K562 (cell line): ENCODE data around the gene SEMA4F. TPM values are rescaled to one million over a fixed set of nuclear protein-coding genes. Genes with fewer than 3 reads are reported as not detected.

ENCODE experiments used
- FOXA1 ChIP-seq: fragments of 450-650 bp; IDR thresholded peaks from 2 replicates; pipeline ENCODE4 v1.6.1; 2016; ENCODE audit warnings: mild to moderate bottlenecking, borderline replicate concordance
- HDGF ChIP-seq: fragments of 450-650 bp; IDR thresholded peaks from 2 replicates; pipeline ENCODE4 v1.6.1; 2016
- RAD21 ChIP-seq, 2 experiments: fragments of 250-450 bp in 1 of 2; fragments of 450-650 bp in 1 of 2; sonication (Bioruptor Pico) in 1 of 2; formaldehyde crosslinking in 1 of 2; IDR thresholded peaks in 1 of 2; conservative IDR thresholded peaks in 1 of 2; 2 replicates each; pipeline versions ENCODE4 v1.4.0 to v1.8.0; 2020 to 2022; ENCODE audit warnings: mild to moderate bottlenecking in 2 of 2, moderate library complexity in 1 of 2
- STAG1 ChIP-seq: sonication (generic); formaldehyde crosslinking; IDR thresholded peaks from 2 replicates; pipeline ENCODE4 v1.5.0; 2020; ENCODE audit warnings: missing genetic modification reagents, borderline replicate concordance
- TAL1 ChIP-seq: fragments of 450-650 bp; IDR thresholded peaks from 2 replicates; pipeline ENCODE4 v1.6.1; 2016; ENCODE audit warnings: mild to moderate bottlenecking
- TCF7 ChIP-seq: sonication (generic); IDR thresholded peaks from 2 replicates; pipeline ENCODE4 v1.6.1; 2016; ENCODE audit warnings: antibody characterized with exemption, borderline replicate concordance
- U2AF2 ChIP-seq: fragments of 200-400 bp; formaldehyde crosslinking; optimal IDR thresholded peaks from 2 replicates; pipeline ENCODE3; 2017; ENCODE audit warnings: low read depth, mild to moderate bottlenecking, low read length
- ZNF609 ChIP-seq: sonication (generic); formaldehyde crosslinking; IDR thresholded peaks from 2 replicates; pipeline ENCODE4 v1.8.1; 2023; ENCODE audit warnings: missing genetic modification reagents, mild to moderate bottlenecking, borderline replicate concordance
- polyA plus RNA-seq, 8 experiments: library from polyadenylated mRNA; depleted of rRNA in 4 of 8; stranded (reverse) in 5 of 8; unstranded in 3 of 8; fragments of >200 nt; fragmentation: Nextera tagmentation in 2 of 8; fragmentation: Illumina TruSeq in 1 of 8; extraction: Ambion mirVana in 2 of 8; extraction: Trizol in 1 of 8; gene quantifications; 2 replicates each; pipeline versions ENCODE4 v1.2.1 to v1.2.3, GENCODE V29; 2011 to 2014; ENCODE audit warnings: inconsistent platforms in 1 of 8, missing spikeins in 1 of 8
- total RNA-seq, 7 experiments: library from RNA; depleted of rRNA in 6 of 7; stranded (reverse); fragments of >200 nt in 6 of 7; fragmentation: Illumina TruSeq in 2 of 7; extraction: Trizol in 2 of 7; gene quantifications; 2 replicates each; pipeline versions ENCODE4 v1.2.1 to v1.2.3, GENCODE V29; 2011 to 2021; ENCODE audit warnings: low replicate concordance in 1 of 7
- TF ChIP-seq, protein P1 (sequence below), 2 experiments: fragments of 450-650 bp; formaldehyde crosslinking in 1 of 2; IDR thresholded peaks; 2 replicates each; pipeline versions ENCODE4 v1.4.0 to v1.6.1; 2014 to 2020; ENCODE audit warnings: mild to moderate bottlenecking in 2 of 2, borderline replicate concordance in 1 of 2, low read depth in 1 of 2

The SEMA4F gene
- total and polyA plus RNA-seq, 9 of the 15 experiments (the other 6 are each of a cell fraction or from before 2014, with no cell fraction given) = 0.08 to 1.6 (median 0.33) TPM

DNA sequence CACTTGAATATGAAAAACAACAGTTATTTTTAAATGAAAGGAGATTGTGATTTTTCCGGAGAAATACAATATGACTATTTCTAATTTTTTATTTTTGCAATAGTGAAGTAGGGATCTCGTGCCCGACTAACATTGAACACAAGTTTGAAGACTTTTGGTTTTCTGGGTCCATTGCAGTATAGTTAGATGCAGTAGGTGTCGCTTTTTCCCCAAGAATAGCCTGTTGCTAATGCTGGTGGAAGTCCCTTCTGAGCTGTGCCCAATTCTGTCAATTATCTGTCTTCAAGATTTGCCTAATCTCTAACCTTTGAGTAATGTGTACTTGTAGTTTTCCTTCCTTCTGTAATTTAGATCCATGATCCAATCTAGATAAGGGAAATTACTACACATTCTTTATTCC lies 36.5 kb downstream of the SEMA4F start (continued):
- TF ChIP-seq, protein P1, sequence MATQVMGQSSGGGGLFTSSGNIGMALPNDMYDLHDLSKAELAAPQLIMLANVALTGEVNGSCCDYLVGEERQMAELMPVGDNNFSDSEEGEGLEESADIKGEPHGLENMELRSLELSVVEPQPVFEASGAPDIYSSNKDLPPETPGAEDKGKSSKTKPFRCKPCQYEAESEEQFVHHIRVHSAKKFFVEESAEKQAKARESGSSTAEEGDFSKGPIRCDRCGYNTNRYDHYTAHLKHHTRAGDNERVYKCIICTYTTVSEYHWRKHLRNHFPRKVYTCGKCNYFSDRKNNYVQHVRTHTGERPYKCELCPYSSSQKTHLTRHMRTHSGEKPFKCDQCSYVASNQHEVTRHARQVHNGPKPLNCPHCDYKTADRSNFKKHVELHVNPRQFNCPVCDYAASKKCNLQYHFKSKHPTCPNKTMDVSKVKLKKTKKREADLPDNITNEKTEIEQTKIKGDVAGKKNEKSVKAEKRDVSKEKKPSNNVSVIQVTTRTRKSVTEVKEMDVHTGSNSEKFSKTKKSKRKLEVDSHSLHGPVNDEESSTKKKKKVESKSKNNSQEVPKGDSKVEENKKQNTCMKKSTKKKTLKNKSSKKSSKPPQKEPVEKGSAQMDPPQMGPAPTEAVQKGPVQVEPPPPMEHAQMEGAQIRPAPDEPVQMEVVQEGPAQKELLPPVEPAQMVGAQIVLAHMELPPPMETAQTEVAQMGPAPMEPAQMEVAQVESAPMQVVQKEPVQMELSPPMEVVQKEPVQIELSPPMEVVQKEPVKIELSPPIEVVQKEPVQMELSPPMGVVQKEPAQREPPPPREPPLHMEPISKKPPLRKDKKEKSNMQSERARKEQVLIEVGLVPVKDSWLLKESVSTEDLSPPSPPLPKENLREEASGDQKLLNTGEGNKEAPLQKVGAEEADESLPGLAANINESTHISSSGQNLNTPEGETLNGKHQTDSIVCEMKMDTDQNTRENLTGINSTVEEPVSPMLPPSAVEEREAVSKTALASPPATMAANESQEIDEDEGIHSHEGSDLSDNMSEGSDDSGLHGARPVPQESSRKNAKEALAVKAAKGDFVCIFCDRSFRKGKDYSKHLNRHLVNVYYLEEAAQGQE (IDR thresholded peaks at IDR 0.05; ENCODE audit: borderline replicate concordance) = peak; percentile 76
- TF ChIP-seq, protein P1 (CRISPR knock-in tag; IDR thresholded peaks at IDR 0.05; ENCODE audit: low read depth) = no peak
- TF ChIP-seq U2AF2 (no peak), STAG1 (CRISPR knock-in tag) (peak; percentile 51; the same call in 1 of the 2 replicates), HDGF (no peak), TCF7 (no peak), TAL1 (no peak), FOXA1 (no peak), ZNF609 (CRISPR knock-in tag) (no peak), RAD21 (CRISPR knock-in tag; conservative IDR thresholded peaks at IDR 0.05 in 1 of 2, IDR thresholded peaks at IDR 0.05 in 1 of 2) (peak; percentile 94 to 95)
